ENCODE measurements around the gene AKT1.
"Not testable (repeated sequence)": the region's sequence is repeated elsewhere in the genome, so short reads cannot be mapped to it uniquely, and the experiment has no call there.

AKT1 gene

GRCh38 chr14:104734991-104735779, 60.4 kb downstream of the AKT1 start:
- no peaks in the 10 kb centered on the region for H3K9me3 ChIP-seq (ENCODE audit: control insufficient read depth, insufficient read depth, low read length)
- H3K9ac ChIP-seq (ENCODE audit: low read depth, low read length) = no peak overlapping the region
- no peaks in the 10 kb centered on the region for H3K4me1 ChIP-seq (ENCODE audit: insufficient read depth, low read length)
- H3K36me3 ChIP-seq (ENCODE audit: insufficient read depth, low read length) = no peaks in the 10 kb centered on the region

GRCh38 chr14:104734601-104734990, 61.0 kb downstream of the AKT1 start:
- Histone ChIP-seq H3K4me1 (ENCODE audit: insufficient read depth, low read length) (no peaks in the 10 kb centered on the region), H3K9ac (ENCODE audit: low read depth, low read length) (no peak overlapping the region), H3K9me3 (ENCODE audit: control insufficient read depth, insufficient read depth, low read length) (no peaks in the 10 kb centered on the region), H3K36me3 (ENCODE audit: insufficient read depth, low read length) (no peaks in the 10 kb centered on the region)

- H3K9ac ChIP-seq (ENCODE audit: low read depth, low read length) = no peak overlapping the region
- no peaks in the 10 kb centered on the region for H3K4me1 ChIP-seq (ENCODE audit: insufficient read depth, low read length)
Measured at GRCh38 chr14:104734051-104734587, 61.4 kb downstream of the AKT1 start.

GRCh38 chr14:104732931-104733681, 62.4 kb downstream of the AKT1 start:
- Histone ChIP-seq H3K36me3 (ENCODE audit: insufficient read depth, low read length) (no peaks in the 10 kb centered on the region), H3K4me1 (ENCODE audit: insufficient read depth, low read length) (no peaks in the 10 kb centered on the region), H3K9ac (ENCODE audit: low read depth, low read length) (no peak overlapping the region), H3K9me3 (ENCODE audit: control insufficient read depth, insufficient read depth, low read length) (no peaks in the 10 kb centered on the region)

More at GRCh38 chr14:104734051-104734587, 61.4 kb downstream of the AKT1 start:
- Histone ChIP-seq H3K36me3 (ENCODE audit: insufficient read depth, low read length) (no peaks in the 10 kb centered on the region), H3K9me3 (ENCODE audit: control insufficient read depth, insufficient read depth, low read length) (no peaks in the 10 kb centered on the region)

DNA sequence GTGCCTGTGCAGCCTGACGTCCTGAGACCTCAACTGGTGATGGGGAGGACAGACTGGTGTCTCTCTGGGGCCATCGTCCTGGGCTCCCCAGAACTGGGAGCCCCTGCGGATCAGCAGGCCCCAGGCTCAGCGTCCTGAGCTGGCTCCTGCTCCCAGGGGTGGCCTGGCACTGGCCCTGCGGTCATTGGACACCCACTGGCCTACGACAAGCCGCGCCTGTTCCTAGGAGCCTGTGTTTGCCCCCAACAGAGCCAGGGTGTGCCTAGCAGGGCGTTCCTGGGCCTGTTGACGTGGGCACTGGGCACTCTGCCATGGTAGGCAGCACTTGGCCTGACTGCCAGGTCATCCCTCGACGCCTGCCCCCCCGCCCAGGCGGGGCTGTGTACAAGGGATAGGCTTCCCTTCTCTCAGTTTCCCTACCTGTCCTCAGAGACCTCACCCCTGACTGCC, 63.2 kb downstream of the AKT1 start:
- Histone ChIP-seq H3K9me3 (ENCODE audit: control insufficient read depth, insufficient read depth, low read length) (no peaks in the 10 kb centered on the region), H3K36me3 (ENCODE audit: insufficient read depth, low read length) (no peaks in the 10 kb centered on the region), H3K4me1 (ENCODE audit: insufficient read depth, low read length) (no peaks in the 10 kb centered on the region), H3K9ac (ENCODE audit: low read depth, low read length) (no peak overlapping the region)

GRCh38 chr14:104731320-104732294, 63.9 kb downstream of the AKT1 start:
- H3K4me1 ChIP-seq (ENCODE audit: insufficient read depth, low read length) = no peaks in the 10 kb centered on the region
- no peak overlapping the region for H3K9ac ChIP-seq (ENCODE audit: low read depth, low read length)
- H3K36me3 ChIP-seq (ENCODE audit: insufficient read depth, low read length) = no peaks in the 10 kb centered on the region
- no peaks in the 10 kb centered on the region for H3K9me3 ChIP-seq (ENCODE audit: control insufficient read depth, insufficient read depth, low read length)

GRCh38 chr14:104730487-104730886, 65.1 kb downstream of the AKT1 start:
- no peaks in the 10 kb centered on the region for H3K9me3 ChIP-seq (ENCODE audit: control insufficient read depth, insufficient read depth, low read length)
- H3K4me1 ChIP-seq (ENCODE audit: insufficient read depth, low read length) = no peaks in the 10 kb centered on the region
- no peak overlapping the region for H3K9ac ChIP-seq (ENCODE audit: low read depth, low read length)
- H3K36me3 ChIP-seq (ENCODE audit: insufficient read depth, low read length) = no peaks in the 10 kb centered on the region

GRCh38 chr14:104729835-104730181, 65.7 kb downstream of the AKT1 start:
- Histone ChIP-seq H3K36me3 (ENCODE audit: insufficient read depth, low read length) (no peaks in the 10 kb centered on the region), H3K9me3 (ENCODE audit: control insufficient read depth, insufficient read depth, low read length) (no peaks in the 10 kb centered on the region), H3K9ac (ENCODE audit: low read depth, low read length) (no peak overlapping the region), H3K4me1 (ENCODE audit: insufficient read depth, low read length) (no peaks in the 10 kb centered on the region)

GRCh38 chr14:104729176-104729834, 66.2 kb downstream of the AKT1 start:
- not testable (repeated sequence) for H3K9ac ChIP-seq (ENCODE audit: low read depth, low read length); H3K4me1 ChIP-seq (ENCODE audit: insufficient read depth, low read length); H3K9me3 ChIP-seq (ENCODE audit: control insufficient read depth, insufficient read depth, low read length); H3K36me3 ChIP-seq (ENCODE audit: insufficient read depth, low read length)

- H3K9me3 ChIP-seq (ENCODE audit: control insufficient read depth, insufficient read depth, low read length) = no peaks in the 10 kb centered on the region
- H3K36me3 ChIP-seq (ENCODE audit: insufficient read depth, low read length) = no peaks in the 10 kb centered on the region
- H3K4me1 ChIP-seq (ENCODE audit: insufficient read depth, low read length) = no peaks in the 10 kb centered on the region; the same call in 1 of the 2 replicates
- no peak overlapping the region for H3K9ac ChIP-seq (ENCODE audit: low read depth, low read length)
Measured at GRCh38 chr14:104728631-104729030, 66.9 kb downstream of the AKT1 start.

GRCh38 chr14:104726600-104727451, 68.7 kb downstream of the AKT1 start:
- Histone ChIP-seq H3K9me3 (ENCODE audit: control insufficient read depth, insufficient read depth, low read length) (no peaks in the 10 kb centered on the region), H3K36me3 (ENCODE audit: insufficient read depth, low read length) (no peaks in the 10 kb centered on the region), H3K4me1 (ENCODE audit: insufficient read depth, low read length) (no peaks in the 10 kb centered on the region; the same call in 1 of the 2 replicates), H3K9ac (ENCODE audit: low read depth, low read length) (no peak overlapping the region)

DNA sequence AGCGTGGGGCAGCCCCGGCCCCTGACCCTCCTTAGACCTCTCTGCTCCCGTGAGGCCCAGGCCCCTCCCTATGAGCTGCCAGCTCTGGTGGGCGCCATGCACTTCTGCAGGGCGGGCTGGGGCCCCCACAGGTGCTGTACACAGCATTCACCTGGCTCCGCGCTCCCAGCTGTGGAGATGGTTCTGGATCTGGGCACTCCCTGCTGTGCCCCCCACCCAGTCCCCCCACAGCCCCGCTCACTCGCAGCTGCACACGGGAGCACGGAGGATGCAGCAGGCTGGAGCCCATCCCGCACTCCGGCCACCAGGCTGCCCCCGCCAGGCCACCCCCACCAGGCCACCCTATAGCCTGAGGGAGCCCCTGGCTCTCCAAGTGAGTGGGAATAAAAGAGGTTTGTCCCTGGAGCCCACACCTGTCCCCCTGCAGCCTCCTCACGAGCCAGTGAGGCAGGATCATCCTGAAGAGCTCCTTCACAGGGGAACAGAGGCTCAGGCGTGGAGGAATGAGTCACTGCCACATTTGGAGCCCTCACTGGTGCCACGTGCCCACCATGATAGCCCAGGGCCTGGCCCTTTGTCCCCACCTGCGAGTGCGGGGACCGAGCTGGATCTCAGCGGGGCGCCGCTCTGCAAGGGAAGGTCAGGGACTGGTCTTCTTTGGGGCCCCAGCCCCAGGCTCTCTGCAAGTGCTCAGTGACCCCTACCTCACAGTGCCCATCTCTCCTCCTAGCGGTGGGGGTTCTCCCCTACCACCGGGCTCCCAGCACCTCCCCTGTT, 69.6 kb downstream of the AKT1 start:
- H3K36me3 ChIP-seq (ENCODE audit: insufficient read depth, low read length) = no peaks in the 10 kb centered on the region
- no peaks in the 10 kb centered on the region for H3K9me3 ChIP-seq (ENCODE audit: control insufficient read depth, insufficient read depth, low read length)
- H3K9ac ChIP-seq (ENCODE audit: low read depth, low read length) = no peak overlapping the region; the same call in 1 of the 2 replicates
- no peaks in the 10 kb centered on the region; the same call in 1 of the 2 replicates for H3K4me1 ChIP-seq (ENCODE audit: insufficient read depth, low read length)

All from ES-I3 (cell line).